ENCODE measurements around the gene TMEM145.
"Not testable (repeated sequence)": the region's sequence is repeated elsewhere in the genome, so short reads cannot be mapped to it uniquely, and the experiment has no call there.

The TMEM145 gene

DNA sequence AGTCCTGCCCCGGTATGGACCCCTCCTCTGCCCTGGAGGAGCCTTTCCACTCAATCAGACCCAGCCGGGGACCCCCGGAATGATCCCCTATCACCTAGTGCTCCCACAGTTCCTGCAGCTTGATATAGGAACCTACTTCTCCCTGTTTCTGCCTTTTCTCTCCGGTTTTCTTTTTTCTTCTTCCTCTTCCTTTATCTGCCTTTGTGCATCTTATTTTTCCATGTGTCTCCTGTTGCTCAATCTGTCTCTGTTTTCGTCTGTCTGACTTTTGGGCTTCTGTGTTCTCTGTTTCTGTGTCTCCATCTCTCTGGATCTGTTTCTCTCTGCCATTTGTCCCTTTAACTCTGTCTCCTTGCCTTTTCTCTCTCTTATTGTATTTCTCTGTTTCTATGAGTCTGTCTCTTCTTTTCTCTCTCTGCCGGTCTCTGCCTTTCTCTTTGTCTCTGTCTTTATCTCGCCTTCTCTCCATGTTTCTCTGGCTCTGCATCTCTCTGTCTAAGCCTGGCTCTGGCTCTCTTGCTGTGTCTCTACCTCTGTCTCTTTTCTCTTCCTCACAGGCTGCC lies 22.3 kb downstream of the TMEM145 start:
- no peak for DNase-seq (ENCODE audit: low read depth)

DNA sequence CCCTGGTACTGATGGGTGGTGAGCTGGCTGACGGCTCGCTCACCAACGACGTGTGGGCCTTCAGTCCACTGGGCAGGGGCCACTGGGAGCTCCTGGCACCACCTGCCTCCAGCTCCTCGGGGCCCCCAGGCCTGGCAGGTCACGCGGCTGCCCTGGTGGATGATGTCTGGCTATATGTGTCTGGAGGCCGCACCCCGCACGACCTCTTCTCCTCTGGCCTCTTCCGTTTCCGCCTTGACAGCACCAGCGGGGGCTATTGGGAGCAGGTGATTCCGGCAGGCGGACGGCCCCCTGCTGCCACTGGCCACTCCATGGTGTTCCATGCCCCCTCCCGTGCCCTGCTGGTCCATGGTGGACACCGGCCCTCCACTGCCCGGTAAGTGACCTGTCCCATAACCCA lies 22.9 kb downstream of the TMEM145 start:
- DNase-seq (ENCODE audit: low read depth), result no peak

DNA sequence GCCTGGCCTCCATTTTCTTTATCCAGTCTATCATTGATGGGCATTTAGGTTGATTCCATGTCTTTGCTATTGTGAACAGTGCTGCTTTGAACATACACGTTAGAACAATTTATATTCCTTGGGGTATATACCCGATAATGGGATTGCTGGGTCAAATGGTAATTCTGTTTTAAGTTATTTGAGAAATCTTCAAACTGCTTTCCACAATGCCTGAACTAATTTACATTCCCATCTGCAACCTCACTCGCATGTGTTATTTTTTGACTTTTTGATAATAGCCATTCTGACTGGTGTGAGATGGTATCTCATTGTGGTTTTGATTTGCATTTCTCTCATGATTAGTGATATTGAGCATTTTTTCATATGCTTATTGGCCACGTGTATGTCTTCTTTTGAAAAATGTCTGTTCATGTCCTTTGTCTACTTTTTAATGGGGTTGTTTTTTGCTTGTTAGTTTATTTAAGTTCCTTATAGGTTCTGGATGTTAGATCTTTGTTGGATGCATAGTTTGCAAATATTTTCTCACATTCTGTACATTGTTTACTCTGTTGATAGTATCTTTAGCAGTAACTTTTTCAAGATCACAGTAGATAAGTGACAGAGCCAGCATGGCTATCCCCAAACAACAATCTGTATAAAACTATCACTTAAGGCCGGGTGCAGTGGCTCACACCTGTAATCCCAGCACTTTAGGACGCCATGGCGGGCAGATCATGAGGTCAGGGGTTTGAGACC lies 26.2 kb downstream of the TMEM145 start:
- DNase-seq (ENCODE audit: low read depth), result not testable (repeated sequence)

DNA sequence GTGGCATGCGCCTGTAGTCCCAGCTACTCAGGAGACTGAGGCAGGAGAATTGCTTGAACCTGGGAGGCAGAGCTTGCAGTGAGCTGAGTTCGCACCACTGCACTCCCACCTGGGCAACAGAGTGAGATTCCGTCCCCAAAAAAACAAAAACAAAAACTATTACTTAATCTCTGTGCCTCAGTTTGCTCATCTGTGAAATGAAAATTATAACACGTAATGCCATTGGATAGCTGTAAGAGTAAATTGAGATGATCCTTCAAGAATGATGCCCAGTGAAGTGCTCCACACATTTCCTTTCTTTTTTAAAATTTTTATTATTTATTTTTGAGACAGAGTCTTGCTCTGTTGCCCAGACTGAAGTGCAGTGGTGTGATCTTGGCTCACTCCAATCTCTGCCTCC lies 26.8 kb downstream of the TMEM145 start:
- DNase-seq (ENCODE audit: low read depth), result not testable (repeated sequence)

DNA sequence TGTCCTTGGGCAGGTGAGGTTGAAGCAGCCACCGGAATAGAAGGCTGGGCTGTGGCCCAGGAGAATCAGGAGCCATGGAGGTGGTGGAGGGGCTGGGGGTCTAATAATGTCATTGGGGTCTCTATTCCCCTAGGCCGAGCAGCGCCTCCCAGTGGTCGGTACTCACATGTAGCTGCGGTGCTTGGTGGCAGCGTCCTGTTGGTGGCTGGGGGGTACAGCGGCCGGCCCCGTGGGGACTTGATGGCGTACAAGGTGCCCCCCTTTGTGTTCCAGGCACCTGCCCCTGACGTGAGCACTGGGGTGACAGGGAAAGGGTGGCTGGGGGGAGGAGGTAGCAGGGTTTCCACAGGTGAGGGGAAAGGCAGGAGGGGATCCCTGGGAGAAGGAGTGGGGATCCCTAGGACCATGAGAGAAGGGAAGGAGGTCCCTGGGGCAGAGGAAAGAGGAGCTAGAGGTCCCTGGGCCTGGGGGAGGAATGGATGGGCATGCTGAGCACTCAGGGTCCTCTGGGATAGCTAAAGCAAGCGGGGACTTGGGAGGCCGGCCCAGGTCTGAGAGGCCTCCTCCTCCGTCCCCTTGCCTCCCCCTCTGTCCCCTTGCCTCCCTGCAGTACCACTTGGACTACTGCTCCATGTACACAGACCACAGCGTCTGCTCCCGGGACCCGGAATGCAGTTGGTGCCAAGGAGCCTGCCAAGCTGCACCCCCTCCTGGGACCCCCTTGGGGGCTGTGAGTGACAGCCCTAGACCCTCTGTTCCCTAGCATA lies 30.4 kb downstream of the TMEM145 start:
- no peak for DNase-seq (ENCODE audit: low read depth)

GRCh38 chr19:42344336-42344893 lies 31.3 kb downstream of the TMEM145 start:
- DNase-seq (ENCODE audit: low read depth), result no peak

DNA sequence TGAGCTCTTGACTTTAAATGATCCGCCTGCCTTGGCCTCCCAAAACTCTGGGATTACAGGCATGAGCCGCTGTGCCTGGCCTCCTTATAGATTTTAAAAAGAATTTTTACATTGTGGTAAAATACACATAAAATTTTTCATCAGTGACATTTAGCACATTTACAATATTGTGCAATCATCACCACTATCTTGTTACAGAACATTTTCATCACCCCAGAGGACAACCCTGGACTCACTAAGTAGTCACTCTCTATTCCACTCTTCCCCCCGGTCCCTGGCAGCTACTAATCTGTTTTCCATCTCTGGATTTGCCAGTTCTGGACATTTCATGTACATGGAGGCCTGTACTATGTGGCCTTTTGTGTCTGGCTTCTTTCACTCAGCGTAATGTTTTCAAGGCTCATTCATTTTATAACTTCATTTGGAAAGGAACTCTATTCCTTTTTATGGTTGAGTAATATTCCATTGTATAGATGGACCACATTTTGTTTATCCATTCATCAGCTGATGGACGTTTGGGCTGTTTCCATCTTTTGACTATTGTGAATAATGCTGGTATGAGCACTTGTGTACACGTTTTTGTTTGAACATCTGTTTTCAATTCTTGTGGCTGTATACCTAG lies 32.2 kb downstream of the TMEM145 start:
- no peak for DNase-seq (ENCODE audit: low read depth)

GRCh38 chr19:42348211-42348610 lies 35.1 kb downstream of the TMEM145 start:
- no peak for DNase-seq (ENCODE audit: low read depth)

GRCh38 chr19:42349378-42350107 lies 36.4 kb downstream of the TMEM145 start:
- no peak for DNase-seq (ENCODE audit: low read depth)

GRCh38 chr19:42350417-42350816 lies 37.3 kb downstream of the TMEM145 start:
- no peak for DNase-seq (ENCODE audit: low read depth)

GRCh38 chr19:42351079-42351735 lies 38.1 kb downstream of the TMEM145 start:
- DNase-seq (ENCODE audit: low read depth), result no peak

DNA sequence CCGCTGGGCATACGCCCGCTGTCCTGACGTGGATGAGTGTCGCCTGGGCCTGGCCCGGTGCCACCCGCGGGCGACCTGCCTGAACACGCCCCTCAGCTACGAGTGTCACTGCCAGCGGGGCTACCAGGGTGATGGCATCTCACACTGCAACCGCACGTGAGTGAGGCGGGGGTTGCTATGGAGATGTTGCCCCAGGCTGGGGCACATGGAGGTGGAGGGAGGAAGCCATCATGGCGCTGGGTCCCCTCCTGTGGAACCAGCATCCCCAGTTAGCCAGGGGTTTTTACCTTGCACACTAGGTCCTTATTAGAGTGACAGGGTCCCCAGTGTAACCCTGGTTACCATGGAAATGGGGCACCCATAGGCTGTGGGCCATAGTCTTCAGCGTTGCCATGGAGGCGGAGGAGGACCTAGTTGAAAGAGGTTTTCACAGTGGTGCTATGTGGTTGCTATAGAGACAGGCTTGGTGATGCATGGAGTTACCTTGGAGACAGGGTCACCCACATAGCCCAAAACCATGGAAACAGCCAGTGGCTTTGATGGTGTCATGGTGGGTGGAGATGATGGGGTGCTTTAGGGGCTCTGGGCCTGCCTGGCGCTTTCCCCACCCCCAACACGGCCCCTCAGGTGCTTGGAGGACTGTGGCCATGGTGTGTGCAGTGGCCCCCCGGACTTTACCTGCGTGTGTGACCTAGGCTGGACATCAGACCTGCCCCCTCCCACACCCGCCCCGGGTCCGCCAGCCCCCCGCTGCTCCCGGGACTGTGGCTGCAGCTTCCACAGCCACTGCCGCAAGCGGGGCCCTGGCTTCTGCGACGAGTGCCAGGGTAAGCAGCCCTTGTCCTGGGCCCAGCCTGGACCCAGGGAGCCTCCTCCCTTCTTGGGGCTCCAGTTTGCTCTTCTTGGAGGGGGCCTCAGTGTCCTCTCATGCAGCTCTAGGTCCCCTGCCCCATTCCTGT lies 39.5 kb downstream of the TMEM145 start:
- no peak for DNase-seq (ENCODE audit: low read depth)

- DNase-seq (ENCODE audit: low read depth), result no peak
Measured at GRCh38 chr19:42353341-42354015, 40.4 kb downstream of the TMEM145 start.

DNA sequence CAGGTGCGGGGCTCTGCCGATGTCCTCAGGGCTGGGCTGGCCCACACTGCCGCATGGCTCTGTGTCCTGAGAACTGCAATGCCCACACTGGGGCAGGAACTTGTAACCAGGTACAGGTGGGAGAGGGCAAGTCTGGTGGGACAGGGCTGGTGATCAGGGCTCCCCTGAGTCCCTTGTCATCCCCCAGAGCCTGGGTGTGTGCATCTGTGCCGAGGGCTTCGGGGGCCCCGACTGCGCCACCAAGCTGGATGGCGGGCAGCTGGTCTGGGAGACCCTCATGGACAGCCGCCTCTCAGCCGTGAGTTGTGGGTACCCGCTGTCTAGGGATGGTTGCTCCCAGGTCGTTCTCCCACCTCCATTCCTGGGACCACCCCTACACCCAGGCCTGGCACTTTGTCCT lies 42.8 kb downstream of the TMEM145 start:
- no peak for DNase-seq (ENCODE audit: low read depth)

DNA sequence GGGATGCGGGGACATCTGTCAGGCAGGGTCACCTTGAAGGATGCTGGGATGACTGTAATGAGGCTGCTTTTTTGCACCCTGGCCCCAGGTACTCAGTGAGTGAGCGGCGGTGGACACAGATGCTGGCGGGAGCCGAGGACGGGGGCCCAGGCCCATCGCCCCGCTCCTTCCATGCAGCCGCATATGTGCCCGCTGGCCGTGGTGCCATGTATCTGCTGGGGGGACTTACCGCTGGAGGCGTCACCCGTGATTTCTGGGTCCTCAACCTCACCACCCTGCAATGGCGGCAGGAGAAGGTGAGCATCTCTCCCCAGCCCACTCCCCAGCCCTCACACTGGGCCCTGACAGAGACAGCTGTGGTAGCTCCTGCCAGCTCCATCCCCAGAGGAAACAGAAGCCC lies 43.6 kb downstream of the TMEM145 start:
- no peak for DNase-seq (ENCODE audit: low read depth)

DNA sequence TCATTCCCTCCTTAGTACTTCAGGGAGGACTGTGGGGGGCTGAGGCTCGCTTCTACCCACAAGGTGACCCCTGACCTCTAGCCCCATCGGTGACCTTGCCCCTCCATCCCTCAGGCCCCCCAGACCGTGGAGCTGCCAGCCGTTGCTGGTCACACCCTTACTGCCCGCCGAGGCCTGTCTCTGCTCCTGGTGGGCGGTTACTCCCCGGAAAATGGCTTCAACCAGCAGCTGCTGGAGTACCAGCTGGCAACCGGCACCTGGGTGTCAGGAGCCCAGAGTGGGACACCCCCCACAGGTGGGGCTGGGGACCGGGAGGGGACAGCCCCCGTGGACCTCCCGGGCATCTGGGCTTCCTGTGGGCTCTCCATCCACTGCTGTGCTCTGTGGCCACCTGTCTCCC lies 44.2 kb downstream of the TMEM145 start:
- no peak for DNase-seq (ENCODE audit: low read depth)

- DNase-seq (ENCODE audit: low read depth), result no peak
Measured at GRCh38 chr19:42360787-42361544, 47.9 kb downstream of the TMEM145 start.

- DNase-seq (ENCODE audit: low read depth), result no peak
Measured at GRCh38 chr19:42361545-42361910, 48.4 kb downstream of the TMEM145 start.

DNA sequence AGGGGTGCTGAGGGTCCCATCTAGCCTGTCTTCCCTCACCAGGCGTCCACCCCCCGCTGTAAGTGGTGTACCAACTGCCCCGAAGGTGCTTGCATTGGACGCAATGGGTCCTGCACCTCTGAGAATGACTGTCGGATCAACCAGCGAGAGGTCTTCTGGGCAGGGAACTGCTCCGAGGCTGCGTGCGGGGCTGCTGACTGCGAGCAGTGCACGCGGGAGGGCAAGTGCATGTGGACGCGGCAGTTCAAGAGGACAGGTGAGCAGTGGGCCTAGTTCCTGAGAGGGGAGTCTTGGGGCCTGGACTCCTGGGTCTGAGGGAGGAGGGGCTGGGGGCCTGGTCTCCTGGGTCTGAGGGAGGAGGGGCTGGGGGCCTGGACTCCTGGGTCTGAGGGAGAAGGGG lies 49.2 kb downstream of the TMEM145 start:
- DNase-seq (ENCODE audit: low read depth), result no peak
